ENCODE results near the gene NUP88.

Gene NUP88

GRCh38 chr17:5354310-5354709 is 65.2 kb downstream of the NUP88 start:
- DNase-seq = peak in 1 of 3 experiments; percentile 30

- no peak for DNase-seq
Measured at GRCh38 chr17:5352681-5353289, 66.7 kb downstream of the NUP88 start.

- no peak for DNase-seq
Measured at GRCh38 chr17:5344914-5345313, 74.5 kb downstream of the NUP88 start.

All from NCI-H1417 (cell line).